ENCODE results near the gene UNC93B1. TPM values are rescaled to one million over a fixed set of nuclear protein-coding genes. Genes with fewer than 3 reads are reported as not detected.

Gene UNC93B1, protein sequence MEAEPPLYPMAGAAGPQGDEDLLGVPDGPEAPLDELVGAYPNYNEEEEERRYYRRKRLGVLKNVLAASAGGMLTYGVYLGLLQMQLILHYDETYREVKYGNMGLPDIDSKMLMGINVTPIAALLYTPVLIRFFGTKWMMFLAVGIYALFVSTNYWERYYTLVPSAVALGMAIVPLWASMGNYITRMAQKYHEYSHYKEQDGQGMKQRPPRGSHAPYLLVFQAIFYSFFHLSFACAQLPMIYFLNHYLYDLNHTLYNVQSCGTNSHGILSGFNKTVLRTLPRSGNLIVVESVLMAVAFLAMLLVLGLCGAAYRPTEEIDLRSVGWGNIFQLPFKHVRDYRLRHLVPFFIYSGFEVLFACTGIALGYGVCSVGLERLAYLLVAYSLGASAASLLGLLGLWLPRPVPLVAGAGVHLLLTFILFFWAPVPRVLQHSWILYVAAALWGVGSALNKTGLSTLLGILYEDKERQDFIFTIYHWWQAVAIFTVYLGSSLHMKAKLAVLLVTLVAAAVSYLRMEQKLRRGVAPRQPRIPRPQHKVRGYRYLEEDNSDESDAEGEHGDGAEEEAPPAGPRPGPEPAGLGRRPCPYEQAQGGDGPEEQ
- total RNA-seq (10 to 100 TPM in 3 of 9 donors, 1 to 10 TPM in 6; 5.2 to 34.2 (median 7.9) TPM), polyA plus RNA-seq (1 to 10 TPM; 5.0 to 6.5 TPM)
- long read RNA-seq, donor 1, transcript UNC93B1-201 (11 exons, 2,316 nt) = major isoform, 12 of 17 reads
- long read RNA-seq, donor 1, partial matches to known transcripts = 4 of 17 reads
- long read RNA-seq, donor 1, other reads (novel, unspliced or antisense) = 1 of 17 reads
- long read RNA-seq, donor 2 = 0 reads
- long read RNA-seq, donor 3, transcript UNC93B1-201 (11 exons, 2,316 nt) = major isoform, 9 of 15 reads
- long read RNA-seq, donor 3, partial matches to known transcripts = 5 of 15 reads
- long read RNA-seq, donor 3, other reads (novel, unspliced or antisense) = 1 of 15 reads

DNA sequence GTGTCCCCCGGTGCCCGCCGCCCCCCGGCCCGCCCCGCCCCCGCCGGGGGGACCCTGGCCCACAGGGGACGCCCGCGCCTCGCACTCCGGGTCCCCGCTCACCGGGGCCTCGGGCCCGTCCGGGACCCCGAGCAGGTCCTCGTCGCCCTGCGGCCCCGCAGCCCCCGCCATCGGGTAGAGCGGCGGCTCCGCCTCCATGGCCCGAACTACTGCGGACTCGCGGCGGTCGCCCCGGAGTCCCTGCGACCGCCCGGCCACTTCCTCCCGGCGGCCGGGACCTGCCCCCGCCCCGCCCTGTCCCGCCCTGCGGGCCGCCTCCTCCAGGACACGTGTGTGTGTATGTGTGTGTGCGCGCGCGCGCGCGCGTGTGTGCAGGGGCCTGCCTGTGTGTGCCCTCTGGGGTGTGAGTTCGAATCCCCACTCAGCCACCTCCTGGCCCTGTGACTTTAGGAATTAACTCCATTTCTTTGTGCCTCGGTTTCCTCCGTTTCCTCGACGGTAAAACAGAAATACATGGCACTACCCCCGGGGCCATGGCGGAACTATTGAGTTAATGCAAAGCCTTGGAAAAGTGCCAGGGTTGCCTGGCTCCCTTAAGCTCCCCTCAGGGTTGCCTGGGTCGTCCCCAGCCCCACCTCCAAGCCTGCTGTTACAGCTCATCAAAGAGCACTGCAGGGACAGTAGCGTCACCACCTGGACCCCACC is at the start of gene UNC93B1:
Gene UNC93B1 (minus strand): TSS at position 252 of the 705 bp plus-strand sequence. CDS start 54 bp downstream, at position 198.
- peak; percentile 82 to 96 (median 90) for ATAC-seq
- intact Hi-C loops (cut with DNase I) = loop anchor here in 1 of 10 donors (5.0 to 10.0 kb wide), 2 partner anchors 33 to 201 kb away; partner anchors contain the start of gene TCIRG1
- 3 to 10% (median 6%) methylated on average over 26 to 64 of the region's 64 CpGs for WGBS, 4 donors
- H3K27ac ChIP-seq = peak within 1 kb of the TSS in 11 of 12 donors; percentile 53 to 94 (median 72)
- H3K36me3 ChIP-seq = peaks cover 0 to 2% (median 0%) of the 10 kb centered on the region in 9 donors
- H3K27me3 ChIP-seq = no peaks in the 10 kb centered on the region
- TF ChIP-seq, protein P1, sequence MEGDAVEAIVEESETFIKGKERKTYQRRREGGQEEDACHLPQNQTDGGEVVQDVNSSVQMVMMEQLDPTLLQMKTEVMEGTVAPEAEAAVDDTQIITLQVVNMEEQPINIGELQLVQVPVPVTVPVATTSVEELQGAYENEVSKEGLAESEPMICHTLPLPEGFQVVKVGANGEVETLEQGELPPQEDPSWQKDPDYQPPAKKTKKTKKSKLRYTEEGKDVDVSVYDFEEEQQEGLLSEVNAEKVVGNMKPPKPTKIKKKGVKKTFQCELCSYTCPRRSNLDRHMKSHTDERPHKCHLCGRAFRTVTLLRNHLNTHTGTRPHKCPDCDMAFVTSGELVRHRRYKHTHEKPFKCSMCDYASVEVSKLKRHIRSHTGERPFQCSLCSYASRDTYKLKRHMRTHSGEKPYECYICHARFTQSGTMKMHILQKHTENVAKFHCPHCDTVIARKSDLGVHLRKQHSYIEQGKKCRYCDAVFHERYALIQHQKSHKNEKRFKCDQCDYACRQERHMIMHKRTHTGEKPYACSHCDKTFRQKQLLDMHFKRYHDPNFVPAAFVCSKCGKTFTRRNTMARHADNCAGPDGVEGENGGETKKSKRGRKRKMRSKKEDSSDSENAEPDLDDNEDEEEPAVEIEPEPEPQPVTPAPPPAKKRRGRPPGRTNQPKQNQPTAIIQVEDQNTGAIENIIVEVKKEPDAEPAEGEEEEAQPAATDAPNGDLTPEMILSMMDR (IDR thresholded peaks at IDR 0.05) = no peak
- TF ChIP-seq POLR2A (IDR thresholded peaks at IDR 0.05) = peak in 1 of 2 donors; percentile 61
- H3K4me3 ChIP-seq = peak within 1 kb of the TSS; percentile 57 to 86 (median 70)
- peak; percentile 90 to 96 (median 93) for DNase-seq
- peaks cover 0 to 37% (median 9%) of the 10 kb centered on the region in 12 donors for H3K4me1 ChIP-seq
- no peaks in the 10 kb centered on the region for H3K9me3 ChIP-seq

DNA sequence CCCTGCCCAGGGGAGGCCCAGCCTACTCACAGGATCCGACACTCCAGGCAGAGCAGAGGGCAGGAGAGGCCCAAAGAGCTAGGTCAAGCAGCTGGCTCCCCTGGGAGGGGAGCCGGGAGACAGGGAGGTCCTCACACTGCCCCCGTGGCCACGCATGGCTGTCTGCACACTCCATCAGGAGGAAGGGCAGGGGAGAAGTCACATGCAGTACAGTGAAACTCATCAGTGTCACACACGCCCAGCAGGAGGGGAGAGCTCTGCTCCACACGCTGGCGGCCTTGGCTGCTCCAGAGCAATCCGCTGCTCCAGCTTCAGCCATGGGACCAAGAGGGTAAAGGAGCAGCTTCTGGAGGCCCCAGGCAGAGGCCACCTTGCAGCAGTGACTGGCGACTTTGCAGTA is 49.2 kb upstream of the UNC93B1 start:
- Histone ChIP-seq H3K27me3 (no peaks in the 10 kb centered on the region), H3K4me1 (peaks cover 0 to 4% (median 0%) of the 10 kb centered on the region in 12 donors), H3K4me3 (no peak overlapping the region), H3K36me3 (peaks cover 0 to 62% (median 30%) of the 10 kb centered on the region in 9 donors), H3K9me3 (no peaks in the 10 kb centered on the region), H3K27ac (no peak overlapping the region)
- WGBS, 4 donors = 62 to 75% (median 67%) methylated on average over 8 to 9 of the region's 9 CpGs
- intact Hi-C loops (cut with DNase I) = no loop called here
- peak in 2 of 5 donors; percentile 6 to 61 for DNase-seq
- ATAC-seq = peak; percentile 5 to 33 (median 18)
- TF ChIP-seq, protein P1 (IDR thresholded peaks at IDR 0.05) = no peak
- no peak for TF ChIP-seq POLR2A (IDR thresholded peaks at IDR 0.05)

DNA sequence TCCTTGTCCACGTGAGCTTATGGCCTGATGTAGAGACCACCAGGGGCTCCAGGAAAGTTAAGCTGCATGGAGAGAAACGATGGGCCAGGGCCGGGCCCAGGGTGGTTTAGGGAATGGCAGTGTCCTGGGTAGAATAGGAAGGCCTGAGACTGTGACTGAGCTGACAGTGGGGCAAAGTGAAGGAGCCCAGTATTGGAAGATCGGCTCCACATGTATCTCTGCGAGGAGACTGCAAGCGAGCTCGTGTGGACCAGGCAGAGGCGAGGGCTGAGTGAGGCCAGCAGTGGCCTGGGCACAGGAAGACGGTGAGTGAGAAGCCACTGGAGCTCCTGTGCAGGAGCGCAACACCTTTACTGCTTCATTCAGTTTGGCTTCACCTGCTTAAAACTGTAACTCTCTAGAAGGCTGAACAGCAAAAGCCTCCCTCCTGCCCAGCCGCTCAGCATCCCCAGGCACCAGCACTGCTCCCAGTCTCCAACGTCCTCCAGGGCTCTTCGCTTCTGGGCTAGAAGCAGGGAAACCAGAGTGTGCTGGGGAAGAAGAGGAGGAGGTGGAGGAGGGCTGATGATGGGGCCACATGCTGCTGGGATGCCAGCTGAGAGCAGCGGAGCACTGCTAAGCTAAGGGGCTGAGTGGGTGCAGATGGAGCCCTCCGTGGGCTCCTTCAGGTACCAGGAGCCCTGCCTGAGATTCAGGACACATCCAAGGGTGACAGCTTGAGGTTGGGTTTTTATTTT is 48.4 kb upstream of the UNC93B1 start:
- ATAC-seq (no peak), DNase-seq (no peak)
- Histone ChIP-seq H3K36me3 (peaks cover 0 to 63% (median 32%) of the 10 kb centered on the region in 9 donors), H3K9me3 (no peaks in the 10 kb centered on the region), H3K4me3 (no peak overlapping the region), H3K4me1 (peaks cover 0 to 4% (median 0%) of the 10 kb centered on the region in 12 donors), H3K27me3 (no peaks in the 10 kb centered on the region), H3K27ac (no peak overlapping the region)
- WGBS, 4 donors = 84 to 90% (median 89%) methylated on average over 15 of the region's 15 CpGs
- TF ChIP-seq, protein P1 (IDR thresholded peaks at IDR 0.05) = no peak
- TF ChIP-seq POLR2A (IDR thresholded peaks at IDR 0.05) = no peak
- intact Hi-C loops (cut with DNase I) = no loop called here
